GM10847 (cell line): ENCODE measurements around the gene GLRX.

Experiments
- POLR2A ChIP-seq: IDR thresholded peaks from 2 replicates; pipeline ENCODE4 v1.6.1; 2011; ENCODE audit not compliant: insufficient read length; ENCODE audit errors: extremely low read depth

GLRX gene

DNA sequence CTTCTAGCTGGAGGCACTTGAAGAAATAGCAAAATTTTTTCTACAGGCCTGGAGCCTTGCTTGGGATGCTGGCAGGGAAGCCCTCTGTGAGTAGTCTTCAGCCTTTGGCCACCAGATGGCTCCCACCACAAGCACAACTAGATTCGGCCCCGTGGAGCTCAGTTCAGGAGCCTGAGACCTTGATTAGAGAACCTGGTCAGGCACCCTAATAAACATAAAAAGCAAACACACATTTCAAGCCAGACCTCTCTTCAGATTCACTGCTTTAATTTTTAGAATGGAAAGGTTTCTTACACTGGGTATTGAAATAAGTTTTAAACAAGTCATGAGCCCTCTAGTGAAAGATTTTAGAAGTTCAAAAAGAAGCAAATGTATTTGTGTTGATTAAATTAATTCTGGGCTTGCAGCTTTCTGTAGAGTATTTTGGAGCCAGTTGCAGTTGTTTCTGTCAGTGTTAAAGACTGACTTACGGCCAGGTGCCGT is 41.4 kb downstream of the GLRX start:
- no peak for TF ChIP-seq POLR2A

DNA sequence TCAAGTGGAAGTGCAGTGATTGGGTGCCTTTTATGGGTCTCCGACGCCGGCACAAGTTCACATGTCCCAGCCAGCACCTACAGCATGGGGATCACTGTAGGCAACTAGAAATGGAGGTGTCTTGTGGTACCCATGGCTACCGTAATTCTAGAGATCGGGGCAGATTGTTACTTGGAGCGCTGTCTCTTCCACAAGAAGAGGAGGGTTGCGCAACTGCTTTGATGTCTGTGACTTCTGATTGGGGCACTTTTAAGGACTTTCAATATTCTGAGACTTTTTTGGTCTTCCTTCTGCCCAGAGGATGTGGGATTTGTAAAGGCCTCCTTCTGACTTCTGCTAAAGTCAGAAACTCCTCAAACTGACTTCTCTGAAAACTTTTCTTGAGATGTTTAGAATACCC is 41.9 kb downstream of the GLRX start:
- TF ChIP-seq POLR2A = no peak

DNA sequence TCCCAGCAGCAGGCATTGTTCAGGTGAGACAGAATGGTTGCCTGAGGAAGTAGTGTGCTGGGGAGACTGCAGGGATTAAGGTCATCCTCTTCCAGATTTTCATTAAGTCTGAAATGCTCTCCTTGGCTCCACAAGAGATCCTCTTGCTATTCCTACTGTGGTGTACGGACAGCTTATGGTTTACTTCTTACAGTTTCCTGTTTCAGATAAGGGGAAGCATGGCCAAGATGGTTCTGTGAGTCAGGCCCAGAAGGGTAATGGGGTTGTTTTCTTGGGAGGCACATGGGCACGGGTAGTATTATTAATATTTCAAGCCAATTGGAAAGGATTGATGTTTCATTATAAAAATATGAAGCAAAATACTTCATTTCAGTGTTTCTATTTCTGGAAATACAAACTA is 42.9 kb downstream of the GLRX start:
- TF ChIP-seq POLR2A = no peak

DNA sequence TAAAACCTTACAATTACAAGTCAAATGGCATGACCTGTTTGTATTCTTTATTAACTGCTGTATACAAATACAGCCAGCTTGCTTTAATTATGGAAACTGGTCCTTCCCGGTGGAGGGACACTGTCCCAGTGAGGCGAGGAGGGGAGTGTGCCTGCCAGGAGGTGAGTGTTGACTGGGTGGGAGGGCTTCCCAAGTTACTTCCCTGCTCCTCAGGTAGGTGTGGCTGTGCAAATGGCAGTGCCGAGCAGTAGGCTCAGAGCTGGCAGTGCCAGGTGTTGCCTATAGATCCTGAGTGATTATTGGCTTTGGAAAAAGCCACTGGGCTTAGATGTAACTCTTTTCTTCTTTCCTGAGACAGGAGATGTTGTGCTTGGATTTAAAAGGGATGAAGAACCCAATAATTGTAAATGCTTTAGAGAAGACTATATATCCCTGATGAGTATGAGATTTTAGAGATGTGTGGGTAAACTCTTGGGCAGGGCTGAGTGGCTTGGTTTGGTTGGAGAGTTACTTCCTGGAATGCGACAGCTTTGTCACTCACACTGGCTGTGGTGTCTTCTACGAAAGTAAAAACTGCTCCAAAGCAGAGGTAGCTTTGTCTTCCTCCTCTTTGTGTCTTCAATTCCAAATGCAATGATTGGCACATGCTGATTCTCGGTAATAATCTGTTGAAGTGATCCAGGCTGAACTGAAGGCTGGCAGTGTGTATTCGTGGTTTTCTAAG is 43.7 kb downstream of the GLRX start:
- no peak for TF ChIP-seq POLR2A

DNA sequence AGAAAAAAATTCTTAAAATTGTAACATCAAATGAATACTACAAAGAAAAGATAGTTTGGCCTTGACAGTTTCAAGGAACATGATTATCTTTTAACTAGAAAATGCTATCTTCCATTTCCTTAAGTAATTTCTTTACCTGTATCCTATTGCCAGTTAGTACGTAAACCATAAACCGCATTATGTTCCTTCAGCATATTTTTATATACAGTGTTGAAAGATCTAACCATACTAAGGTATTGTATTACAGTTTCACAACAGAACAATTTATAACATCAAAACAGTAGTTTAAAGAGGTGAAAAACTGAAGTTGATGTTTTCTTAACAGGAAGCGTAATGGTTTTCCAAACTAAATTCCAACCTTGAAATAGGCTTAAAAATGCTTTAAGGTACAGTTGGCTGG is 45.1 kb downstream of the GLRX start:
- no peak for TF ChIP-seq POLR2A

DNA sequence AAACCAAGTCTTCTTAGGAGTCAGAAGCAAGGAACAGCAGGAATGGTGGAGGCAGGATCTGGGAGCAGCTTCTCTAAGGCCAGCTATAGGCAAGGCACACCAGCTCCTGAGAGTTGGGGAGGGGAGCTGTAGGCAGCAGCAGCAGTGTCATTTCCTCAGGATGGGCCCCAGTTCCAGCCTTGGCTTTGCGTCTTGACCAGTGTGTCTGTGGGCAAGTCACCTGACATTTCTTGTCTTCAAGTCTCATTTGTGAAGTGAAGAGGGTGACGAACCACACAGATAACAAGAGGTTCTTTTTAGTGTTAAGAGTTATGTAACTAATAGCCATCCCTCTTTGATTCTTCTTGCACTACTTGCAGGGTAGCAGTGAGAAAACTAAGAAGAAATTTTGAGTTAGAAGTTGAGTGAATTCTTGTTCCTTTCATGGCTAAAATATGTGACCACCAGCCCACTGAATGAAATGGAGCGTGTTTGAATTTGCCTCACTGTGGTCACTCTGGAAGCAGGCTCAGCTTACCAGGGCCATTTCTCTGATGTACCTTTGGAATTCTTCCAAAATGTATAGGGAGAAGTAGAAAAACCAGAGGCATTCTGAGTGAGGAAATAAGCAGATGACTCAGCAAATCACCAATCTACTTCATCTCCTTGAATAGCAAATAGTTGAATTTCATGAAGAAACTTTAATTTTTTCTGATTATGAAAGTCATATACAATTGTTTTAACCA is 49.0 kb downstream of the GLRX start:
- TF ChIP-seq POLR2A = no peak

DNA sequence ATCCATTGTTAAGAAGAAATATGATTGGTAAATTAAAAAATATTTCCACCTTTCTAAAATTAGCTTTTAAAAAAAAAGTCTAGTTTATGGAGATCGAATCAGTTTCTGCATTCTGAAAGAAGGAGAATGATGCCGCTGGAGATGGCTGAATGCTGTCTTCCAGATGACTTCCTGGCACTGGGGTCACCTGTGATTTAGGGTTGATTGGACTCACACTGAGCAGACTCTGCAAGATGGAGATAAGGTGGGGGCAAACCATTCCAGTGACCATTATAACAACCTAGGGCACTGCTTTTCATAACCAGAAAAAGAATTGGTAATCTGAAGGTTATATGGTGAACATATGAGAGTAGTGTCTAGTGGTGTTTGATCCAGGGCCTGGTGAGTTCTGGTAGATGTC is 50.6 kb downstream of the GLRX start:
- no peak for TF ChIP-seq POLR2A

DNA sequence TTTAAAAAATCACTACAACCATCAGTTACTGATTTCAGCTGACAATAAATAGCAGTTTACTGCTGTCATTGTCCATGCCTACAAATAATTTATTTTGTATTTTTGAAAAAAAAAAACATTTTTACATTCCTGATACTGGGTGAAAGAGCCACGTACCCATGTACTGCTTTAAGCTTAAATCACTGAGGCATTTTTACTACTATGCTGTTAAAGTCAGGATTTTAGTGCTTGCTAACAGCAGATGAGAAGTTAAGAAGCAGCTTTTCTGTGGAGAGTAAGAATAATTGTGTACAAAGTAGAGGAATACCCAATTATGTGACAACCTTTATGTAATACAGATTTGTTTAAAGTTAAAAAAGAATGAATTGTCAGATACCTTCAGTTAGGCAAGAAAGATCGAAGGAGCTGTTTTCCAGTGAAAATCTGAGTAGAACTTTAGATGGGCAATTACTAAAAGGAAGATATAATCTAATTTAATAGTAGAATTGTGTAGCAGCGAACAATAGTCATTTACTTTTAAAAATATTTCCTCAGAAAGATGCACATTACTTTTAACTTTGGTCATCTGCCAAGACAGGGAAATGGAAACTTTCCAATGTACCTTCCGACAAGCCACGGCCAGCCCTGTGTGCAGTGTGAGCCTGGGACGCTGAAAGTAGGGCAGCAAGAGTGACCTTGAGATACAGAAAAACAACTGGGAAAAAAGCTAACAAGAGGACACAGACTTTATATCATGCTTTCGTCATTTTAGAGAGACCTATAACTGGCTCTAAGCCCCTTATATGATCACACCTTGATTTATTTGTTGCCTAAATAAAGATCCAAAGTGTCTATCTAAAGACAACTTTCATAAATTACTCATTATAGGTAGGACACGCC is 51.5 kb downstream of the GLRX start:
- TF ChIP-seq POLR2A = no peak

DNA sequence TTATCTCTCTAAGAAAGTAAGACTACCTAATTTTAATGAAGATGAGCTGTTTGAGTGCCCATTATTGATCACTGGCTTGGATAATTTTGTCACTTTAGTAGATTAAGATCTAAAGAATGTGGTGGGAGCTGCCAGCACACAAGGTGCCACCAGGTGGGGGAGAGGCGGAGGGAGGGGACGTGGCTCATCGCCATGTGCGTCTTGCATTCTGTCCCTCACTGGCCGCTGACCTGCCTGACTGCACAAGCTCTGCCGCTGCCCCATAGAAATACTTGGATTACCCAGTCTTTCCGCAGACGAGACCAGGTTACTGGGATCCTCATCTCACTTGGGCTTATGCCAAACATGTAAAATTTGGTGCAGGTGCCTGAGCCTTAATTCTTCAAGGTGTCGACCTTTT is 53.8 kb downstream of the GLRX start:
- no peak for TF ChIP-seq POLR2A

DNA sequence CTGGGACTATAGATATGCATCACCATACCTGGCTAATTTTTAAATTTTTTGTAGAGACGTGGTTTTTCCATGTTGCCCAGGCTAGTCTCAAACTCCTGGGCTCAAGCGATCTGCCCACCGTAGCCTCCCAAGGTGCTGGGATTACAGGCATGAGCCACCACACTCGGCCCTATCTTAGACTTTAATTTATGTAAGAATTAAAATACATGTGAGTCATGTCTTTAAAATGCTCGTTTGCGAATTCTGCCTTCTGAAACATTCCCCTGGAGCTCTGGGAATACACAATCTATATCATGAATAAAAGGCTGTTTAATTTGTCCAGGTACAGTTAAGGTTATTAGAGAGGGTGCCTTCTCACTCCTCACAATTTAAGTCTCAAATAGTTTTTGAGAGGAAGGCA is 58.6 kb downstream of the GLRX start:
- TF ChIP-seq POLR2A = no peak
